ENCODE data around the gene LY6G6D. TPM values are rescaled to one million over a fixed set of nuclear protein-coding genes. Genes with fewer than 3 reads are reported as not detected.

Gene LY6G6D
- total RNA-seq, 1 experiment from 2014 or later: not detected

DNA sequence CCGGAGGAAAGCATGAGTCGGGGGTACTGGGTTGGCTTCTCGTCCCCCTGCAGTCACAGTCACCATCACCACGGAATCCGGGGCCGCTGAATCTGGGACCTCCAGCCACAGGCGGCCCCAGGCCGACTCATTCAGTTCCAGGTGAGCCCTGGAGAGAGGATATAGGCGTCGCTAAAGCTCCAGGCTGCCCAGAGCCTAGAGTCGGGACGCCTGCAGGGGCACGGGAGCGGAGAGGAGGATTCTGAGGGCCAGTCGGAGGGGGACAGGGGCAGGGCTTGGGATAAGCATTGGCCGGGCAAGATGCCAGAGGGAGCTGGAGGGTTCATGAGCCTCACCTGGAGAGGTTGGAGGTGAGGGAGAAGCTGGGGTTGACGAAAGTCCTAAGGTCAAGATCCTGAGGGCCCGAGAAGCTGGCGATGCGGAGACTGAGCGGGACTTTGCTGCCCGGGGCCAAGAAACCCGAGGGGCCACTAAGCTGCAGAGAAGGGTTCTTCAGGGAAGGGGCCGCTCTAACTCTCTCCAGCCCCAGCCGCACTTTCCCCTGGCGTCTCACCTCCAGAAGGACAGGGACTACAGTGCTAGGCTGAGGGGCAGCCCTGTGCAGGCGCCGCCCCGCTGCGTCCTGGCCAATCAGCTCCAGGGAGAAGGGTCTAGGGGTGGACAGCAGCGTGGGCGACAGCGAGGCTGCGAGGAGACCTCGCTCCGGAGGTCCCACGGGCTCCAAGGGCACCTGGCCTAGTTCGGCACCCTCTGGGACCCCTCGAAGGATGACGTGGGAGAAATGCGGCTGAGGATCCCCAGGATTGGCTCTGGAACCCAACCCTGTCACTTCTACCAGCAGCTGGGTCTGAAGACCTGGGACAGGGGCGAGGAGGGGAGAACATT is 51.0 kb downstream of the LY6G6D start:
- Mint-ChIP-seq H3K4me1 (peaks cover 25 to 27% of the 10 kb centered on the region in 2 experiments), H3K36me3 (ENCODE audit: insufficient read depth in 1 of 3, low read depth in 3 of 3) (peaks cover 6 to 20% (median 12%) of the 10 kb centered on the region in 3 experiments; a peak in 5 of 7 replicates), H3K27me3 (ENCODE audit: low read depth) (no peaks in the 10 kb centered on the region; the same call in 1 of the 2 replicates), H3K9me3 (no peaks in the 10 kb centered on the region; a peak in 1 of 5 replicates), H3K4me3 (peak overlapping the region; percentile 34 to 50; a peak in 4 of 5 replicates), H3K27ac (peak overlapping the region in 2 of 3 experiments; percentile 69 to 87; a peak in 3 of 7 replicates)
- Histone ChIP-seq H3K27me3 (ENCODE audit: insufficient read depth, low read length) (no peaks in the 10 kb centered on the region), H2BK15ac (ENCODE audit: low read depth, low read length) (no peak overlapping the region), H3K9me3 (ENCODE audit: control insufficient read depth, low read depth, low read length) (no peaks in the 10 kb centered on the region), H3T11ph (ENCODE audit: low read length) (no peak overlapping the region), H3K4ac (ENCODE audit: low read depth, low read length) (no peak overlapping the region), H2AFZ (ENCODE audit: low read length) (no peak overlapping the region), H4K91ac (ENCODE audit: insufficient read length, low read depth, low read length) (no peak overlapping the region), H3K18ac (ENCODE audit: insufficient read length, low read depth, low read length) (no peak overlapping the region), H2BK5ac (ENCODE audit: insufficient read length, low read length) (no peak overlapping the region), H3K23ac (ENCODE audit: insufficient read length, low read depth, low read length) (no peak overlapping the region), H2AK5ac (ENCODE audit: insufficient read length, low read length) (no peak overlapping the region), H3K79me2 (ENCODE audit: insufficient read depth, low read length) (no peaks in the 10 kb centered on the region), H2BK20ac (ENCODE audit: low read depth, low read length, poor library complexity, severe bottlenecking) (no peak overlapping the region), H3K4me1 (ENCODE audit: insufficient read depth, low read length) (no peaks in the 10 kb centered on the region), H3K23me2 (ENCODE audit: insufficient read length, low read depth, low read length, poor library complexity, severe bottlenecking) (no peaks in the 10 kb centered on the region), H3K79me1 (ENCODE audit: insufficient read depth, low read depth, low read length, poor library complexity, severe bottlenecking) (no peaks in the 10 kb centered on the region), H4K20me1 (ENCODE audit: control insufficient read depth, insufficient read depth, insufficient read length) (no peaks in the 10 kb centered on the region), H3K4me2 (ENCODE audit: insufficient read depth, insufficient read length, low read length) (no peak overlapping the region), H2BK120ac (ENCODE audit: low read depth, low read length, poor library complexity, severe bottlenecking) (no peak overlapping the region), H3K9ac (ENCODE audit: extremely low read depth, insufficient read length, low read length) (no peak overlapping the region), H2BK12ac (ENCODE audit: insufficient read length, low read depth, low read length) (no peak overlapping the region), H4K8ac (replicated peaks; ENCODE audit: insufficient read length, low read depth, low read length) (no peak overlapping the region), H3K14ac (ENCODE audit: insufficient read depth, low read length) (no peak overlapping the region; the same call in 1 of the 2 replicates), H4K5ac (ENCODE audit: insufficient read length, low read depth, low read length) (no peak overlapping the region), H3K27ac (ENCODE audit: insufficient read length, low read depth, low read length) (no peak overlapping the region), H3K56ac (ENCODE audit: insufficient read length, low read depth, low read length) (no peak overlapping the region)
- no CpG with 5 or more reads among the region's 42 CpGs for WGBS (ENCODE audit: extremely low coverage, insufficient read length, low lambda C conversion rate)
- TF ChIP-seq, protein P1, sequence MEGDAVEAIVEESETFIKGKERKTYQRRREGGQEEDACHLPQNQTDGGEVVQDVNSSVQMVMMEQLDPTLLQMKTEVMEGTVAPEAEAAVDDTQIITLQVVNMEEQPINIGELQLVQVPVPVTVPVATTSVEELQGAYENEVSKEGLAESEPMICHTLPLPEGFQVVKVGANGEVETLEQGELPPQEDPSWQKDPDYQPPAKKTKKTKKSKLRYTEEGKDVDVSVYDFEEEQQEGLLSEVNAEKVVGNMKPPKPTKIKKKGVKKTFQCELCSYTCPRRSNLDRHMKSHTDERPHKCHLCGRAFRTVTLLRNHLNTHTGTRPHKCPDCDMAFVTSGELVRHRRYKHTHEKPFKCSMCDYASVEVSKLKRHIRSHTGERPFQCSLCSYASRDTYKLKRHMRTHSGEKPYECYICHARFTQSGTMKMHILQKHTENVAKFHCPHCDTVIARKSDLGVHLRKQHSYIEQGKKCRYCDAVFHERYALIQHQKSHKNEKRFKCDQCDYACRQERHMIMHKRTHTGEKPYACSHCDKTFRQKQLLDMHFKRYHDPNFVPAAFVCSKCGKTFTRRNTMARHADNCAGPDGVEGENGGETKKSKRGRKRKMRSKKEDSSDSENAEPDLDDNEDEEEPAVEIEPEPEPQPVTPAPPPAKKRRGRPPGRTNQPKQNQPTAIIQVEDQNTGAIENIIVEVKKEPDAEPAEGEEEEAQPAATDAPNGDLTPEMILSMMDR (conservative IDR thresholded peaks at IDR 0.05): no peak
- peak; percentile 74 for DNase-seq
